IMR-90 (cell line): Measurements from ENCODE around the gene MDM1. TPM values are rescaled to one million over a fixed set of nuclear protein-coding genes. Genes with fewer than 3 reads are reported as not detected.

ENCODE experiments used
- ATAC-seq: fragments of 200-7000 bp; cut with Tn5 transposase; 2 replicates; pipeline ENCODE4 v1.9.1; 2020; ENCODE audit warnings: low read depth, mild to moderate bottlenecking, moderate library complexity
- BruUV-seq: library from RNA; stranded (reverse); fragments of 400-500 nt; replicated peaks from 2 replicates; lab custom pipeline; 2021; lab: Mats Ljungman, UMichigan
- CTCF ChIA-PET: fragments of 300-600 bp; formaldehyde crosslinking; extraction: SDS; loops from one replicate; lab custom pipeline; 2021; ENCODE audit warnings: antibody characterized with exemption; lab: Yijun Ruan, JAX
- POLR2A ChIA-PET: fragments of 300-600 bp; sonication (Branson Sonifier 250); formaldehyde crosslinking; loops from one replicate; lab custom pipeline; 2022; ENCODE audit warnings: antibody characterized with exemption; ENCODE audit not compliant: unreplicated experiment; lab: Charles Lee
- DNase-seq: peaks from one replicate; pipeline ENCODE4 v3.0.0; 2013
- H2AFZ ChIP-seq: replicated peaks from 2 replicates; pipeline ENCODE3; 2013; ENCODE audit warnings: low read length, mild to moderate bottlenecking; ENCODE audit not compliant: poor library complexity
- H2AK5ac ChIP-seq: 2 replicates; pipeline ENCODE4 v1.6.1; 2013; ENCODE audit warnings: low read depth, low read length, inconsistent platforms
- H2AK9ac ChIP-seq: replicated peaks from 2 replicates; pipeline ENCODE3; 2013; ENCODE audit warnings: mild to moderate bottlenecking, low read depth, low read length, moderate library complexity; ENCODE audit not compliant: poor library complexity
- H2BK120ac ChIP-seq: 2 replicates; pipeline ENCODE4 v1.6.1; 2013; ENCODE audit warnings: low read depth, low read length, inconsistent platforms
- H2BK15ac ChIP-seq: 3 replicates; pipeline ENCODE4 v1.6.1; 2013; ENCODE audit warnings: low read depth, low read length, inconsistent platforms
- H2BK20ac ChIP-seq: 2 replicates; pipeline ENCODE4 v1.6.1; 2013; ENCODE audit warnings: low read depth, mild to moderate bottlenecking, inconsistent platforms, low read length, moderate library complexity
- H2BK5ac ChIP-seq: 2 replicates; pipeline ENCODE4 v1.6.1; 2013; ENCODE audit warnings: mild to moderate bottlenecking, low read depth, low read length, inconsistent platforms; ENCODE audit not compliant: poor library complexity, severe bottlenecking
- H3K14ac ChIP-seq: replicated peaks from 2 replicates; pipeline ENCODE4 v1.6.1; 2013; ENCODE audit warnings: low read depth, low read length, inconsistent platforms
- H3K18ac ChIP-seq: 2 replicates; pipeline ENCODE4 v1.6.1; 2013; ENCODE audit warnings: low read depth, low read length, control low read depth
- H3K23ac ChIP-seq: 2 replicates; pipeline ENCODE4 v1.6.1; 2013; ENCODE audit warnings: low read depth, low read length, inconsistent platforms
- H3K27ac ChIP-seq: 2 replicates; pipeline ENCODE4 v1.5.1; 2013; ENCODE audit warnings: mild to moderate bottlenecking, control low read depth, low read length; ENCODE audit not compliant: insufficient read depth
- H3K27me3 ChIP-seq: 2 replicates; pipeline ENCODE4 v1.6.1; 2013; ENCODE audit warnings: low read length; ENCODE audit not compliant: control insufficient read depth, insufficient read depth
- H3K36me3 ChIP-seq: 2 replicates; pipeline ENCODE4 v1.6.1; 2013; ENCODE audit warnings: low read length, mixed read lengths; ENCODE audit not compliant: control insufficient read depth, insufficient read depth
- H3K4ac ChIP-seq: 2 replicates; pipeline ENCODE4 v1.6.1; 2013; ENCODE audit warnings: low read depth, low read length, inconsistent platforms
- H3K4me1 ChIP-seq: 2 replicates; pipeline ENCODE4 v1.6.1; 2013; ENCODE audit warnings: low read length, mixed read lengths; ENCODE audit not compliant: control insufficient read depth, insufficient read depth
- H3K4me2 ChIP-seq: 2 replicates; pipeline ENCODE4 v1.6.1; 2013; ENCODE audit warnings: low read depth, mild to moderate bottlenecking, control low read depth, low read length, moderate library complexity
- H3K4me3 ChIP-seq: 2 replicates; pipeline ENCODE4 v1.5.1; 2013; ENCODE audit warnings: low read depth, mild to moderate bottlenecking, control low read depth, low read length, moderate library complexity; ENCODE audit not compliant: insufficient read depth
- H3K56ac ChIP-seq: 2 replicates; pipeline ENCODE4 v1.6.1; 2013; ENCODE audit warnings: low read length, inconsistent platforms; ENCODE audit not compliant: insufficient read depth; ENCODE audit errors: extremely low read depth
- H3K79me1 ChIP-seq, 2 experiments: 2 replicates each; pipeline ENCODE4 v1.6.1; 2013; ENCODE audit warnings: low read length in 2 of 2, inconsistent platforms in 1 of 2, low read depth in 1 of 2
- H3K9ac ChIP-seq: 2 replicates; pipeline ENCODE4 v1.6.1; 2013; ENCODE audit warnings: low read depth, low read length, control low read depth
- H3K9me1 ChIP-seq: 2 replicates; pipeline ENCODE4 v1.6.1; 2013; ENCODE audit warnings: low read length, inconsistent platforms; ENCODE audit not compliant: insufficient read depth
- H3K9me3 ChIP-seq: 2 replicates; pipeline ENCODE4 v1.6.1; 2013; ENCODE audit warnings: low read length; ENCODE audit not compliant: control insufficient read depth, insufficient read depth
- H4K20me1 ChIP-seq: 2 replicates; pipeline ENCODE4 v1.6.1; 2013; ENCODE audit warnings: low read length, inconsistent platforms; ENCODE audit not compliant: insufficient read depth
- H4K5ac ChIP-seq: 2 replicates; pipeline ENCODE4 v1.6.1; 2013; ENCODE audit warnings: mild to moderate bottlenecking, low read depth, low read length, control low read depth
- H4K8ac ChIP-seq, 2 experiments: 2 replicates each; pipeline ENCODE4 v1.6.1; 2013; ENCODE audit warnings: low read depth in 2 of 2, low read length in 2 of 2, control low read depth in 1 of 2, inconsistent platforms in 1 of 2
- H4K91ac ChIP-seq: 2 replicates; pipeline ENCODE4 v1.6.1; 2013; ENCODE audit warnings: low read depth, low read length, inconsistent platforms; ENCODE audit not compliant: insufficient read depth
- BHLHE40 ChIP-seq: fragments of 150-350 bp; IDR thresholded peaks from 2 replicates; pipeline ENCODE4 v1.6.1; 2016; ENCODE audit warnings: mild to moderate bottlenecking, low read depth, low read length
- CEBPB ChIP-seq: IDR thresholded peaks from 2 replicates; pipeline ENCODE4 v1.6.1; 2012; ENCODE audit warnings: low read depth, low read length, improper control_type of control experiment
- CHD1 ChIP-seq: IDR thresholded peaks from 2 replicates; pipeline ENCODE4 v1.6.1; 2012; ENCODE audit warnings: low read depth, low read length, improper control_type of control experiment
- FOS ChIP-seq: fragments of 150-350 bp; IDR thresholded peaks from 2 replicates; pipeline ENCODE4 v1.6.1; 2016; ENCODE audit warnings: low read depth, low read length
- MAFK ChIP-seq: IDR thresholded peaks from 2 replicates; pipeline ENCODE4 v1.6.1; 2012; ENCODE audit warnings: low read depth, low read length, improper control_type of control experiment
- MAZ ChIP-seq: IDR thresholded peaks from 2 replicates; pipeline ENCODE4 v1.6.1; 2012; ENCODE audit warnings: low read depth, mild to moderate bottlenecking, low read length, improper control_type of control experiment, moderate library complexity, borderline replicate concordance
- MXI1 ChIP-seq: IDR thresholded peaks from 2 replicates; pipeline ENCODE4 v1.6.1; 2012; ENCODE audit warnings: low read depth, mild to moderate bottlenecking, low read length, moderate library complexity, borderline replicate concordance
- NFE2L2 ChIP-seq: fragments of 150-350 bp; IDR thresholded peaks from 2 replicates; pipeline ENCODE4 v1.6.1; 2016; ENCODE audit warnings: low read depth, mild to moderate bottlenecking, low read length
- POLR2A ChIP-seq: IDR thresholded peaks from 2 replicates; pipeline ENCODE4 v1.6.1; 2012; ENCODE audit warnings: mild to moderate bottlenecking, low read depth, low read length
- RAD21 ChIP-seq: IDR thresholded peaks from 2 replicates; pipeline ENCODE4 v1.6.1; 2012; ENCODE audit warnings: low read length, improper control_type of control experiment
- RCOR1 ChIP-seq: IDR thresholded peaks from 2 replicates; pipeline ENCODE4 v1.6.1; 2012; ENCODE audit warnings: mild to moderate bottlenecking, low read length, improper control_type of control experiment; ENCODE audit not compliant: insufficient replicate concordance
- RFX5 ChIP-seq: IDR thresholded peaks from 2 replicates; pipeline ENCODE4 v1.8.0; 2012; ENCODE audit warnings: low read depth, mild to moderate bottlenecking, low read length, moderate library complexity
- SMC3 ChIP-seq: fragments of 150-350 bp; IDR thresholded peaks from 2 replicates; pipeline ENCODE4 v1.6.1; 2016; ENCODE audit warnings: low read depth, mild to moderate bottlenecking, antibody characterized with exemption, low read length, moderate library complexity
- WGBS, 2 experiments: methylation state at CpG; one replicate each; pipeline versions ENCODE4 v1.1.5 to v1.1.7; 2013; ENCODE audit warnings: missing lambda C conversion rate in 2 of 2; ENCODE audit not compliant: insufficient read length in 1 of 2; ENCODE audit errors: extremely low coverage in 2 of 2; 5-methylcytosine and 5-hydroxymethylcytosine counted together
- dilution Hi-C: fragments of 300-500 bp; cut with HindIII; formaldehyde crosslinking; loops from one replicate; pipeline ENCODE4 v1.14.3; 2018; ENCODE audit warnings: low sequenced_read_pairs; ENCODE audit not compliant: unreplicated experiment
- in situ Hi-C: fragments of 300-500 bp; cut with MboI; formaldehyde crosslinking; loops from 3 replicates; pipeline ENCODE4 v1.14.3; 2019; ENCODE audit warnings: low sequenced_read_pairs, inconsistent platforms, mixed read lengths
- intact Hi-C: fragments of 100-400 bp; cut with micrococcal nuclease; formaldehyde crosslinking; loops from 2 replicates; pipeline ENCODE4 v1.10.0; 2022
- polyA plus RNA-seq, 3 experiments: library from polyadenylated mRNA; depleted of rRNA; stranded (reverse); fragments of >200 nt; gene quantifications; 2 replicates each; pipeline ENCODE4 v1.2.3, GENCODE V29; 2012; ENCODE audit warnings: low replicate concordance in 1 of 3
- total RNA-seq: library from RNA; depleted of rRNA; stranded (reverse); fragments of >200 nt; gene quantifications from 2 replicates; pipeline ENCODE4 v1.2.3, GENCODE V29; 2012
- TF ChIP-seq, protein P1 (sequence below): fragments of 150-350 bp; IDR thresholded peaks from 2 replicates; pipeline ENCODE4 v1.6.1; 2016; ENCODE audit warnings: low read depth, mild to moderate bottlenecking, low read length, moderate library complexity, borderline replicate concordance
- TF ChIP-seq, protein P2 (sequence below): conservative IDR thresholded peaks from 2 replicates; pipeline ENCODE4 v1.5.1; 2012; ENCODE audit warnings: mild to moderate bottlenecking, low read depth, low read length, improper control_type of control experiment
- TF ChIP-seq, protein P3 (sequence below): fragments of 150-350 bp; IDR thresholded peaks from 2 replicates; pipeline ENCODE4 v1.6.1; 2017; ENCODE audit warnings: mild to moderate bottlenecking, antibody characterized with exemption, low read length, low read depth

MDM1 gene
- total and polyA plus RNA-seq, 2 of the 4 experiments (the other 2 are of a cell fraction) = 5.6 to 5.7 TPM

DNA sequence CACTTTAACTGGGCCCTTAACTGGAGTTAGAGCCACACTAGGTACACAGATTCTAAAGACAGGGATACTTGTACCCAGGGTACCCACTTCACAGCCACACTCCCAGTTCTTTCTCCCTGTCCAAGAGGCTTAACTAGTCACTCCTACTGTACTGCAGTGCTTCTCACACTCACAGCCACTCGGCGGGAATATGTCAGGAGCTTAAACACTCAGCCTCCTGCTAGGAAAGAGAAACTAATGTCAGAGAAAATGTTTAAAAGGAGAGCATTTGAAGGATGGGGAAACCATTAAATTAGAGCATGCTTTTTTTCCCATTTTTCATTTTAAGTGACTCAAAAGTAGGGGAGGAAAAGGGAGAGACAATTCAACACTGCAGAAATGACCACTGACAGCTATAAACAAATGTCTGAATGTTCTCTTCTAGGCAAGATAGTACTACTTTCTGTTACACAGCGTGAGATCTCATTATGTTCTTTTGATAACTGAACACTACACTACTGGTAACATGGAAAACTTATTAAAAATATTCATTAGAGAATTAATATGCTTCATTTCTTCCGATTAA is 22.9 kb upstream of the MDM1 start:
- DNase-seq (no peak), ATAC-seq (no peak)
- in situ Hi-C loops = loop anchor here (25.0 kb wide), 1 partner anchor 332 kb away; the partner anchor contains the start of gene NUP107
- ChIA-PET POLR2A (no interaction called here), CTCF (no interaction called here)
- Histone ChIP-seq H3K27ac (no peak overlapping the region), H2BK15ac (no peak overlapping the region), H3K27me3 (no peaks in the 10 kb centered on the region), H3K9ac (no peak overlapping the region), H2BK5ac (no peak overlapping the region), H4K20me1 (no peaks in the 10 kb centered on the region), H4K91ac (no peak overlapping the region), H2BK20ac (no peak overlapping the region), H3K36me3 (no peaks in the 10 kb centered on the region), H3K9me3 (no peaks in the 10 kb centered on the region), H2AK5ac (no peak overlapping the region), H3K9me1 (no peaks in the 10 kb centered on the region), H2BK120ac (no peak overlapping the region), H3K14ac (no peak overlapping the region), H3K4me1 (peaks cover 16% of the 10 kb centered on the region), H3K4me3 (no peak overlapping the region), H3K4ac (no peak overlapping the region), H4K5ac (no peak overlapping the region), H3K56ac (no peak overlapping the region), H2AK9ac (no peak overlapping the region), H4K8ac (no peak overlapping the region), H3K79me1 (peaks cover 0 to 3% of the 10 kb centered on the region in 2 experiments; a peak in 1 of 4 replicates), H3K18ac (no peak overlapping the region), H3K4me2 (no peak overlapping the region), H3K23ac (no peak overlapping the region), H2AFZ (peak overlapping the region; percentile 51)
- intact Hi-C loops = no loop called here
- BruUV-seq = no TSS peak
- WGBS, 2 experiments = no CpG with 5 or more reads among the region's 4 CpGs
- dilution Hi-C loops = no loop called here
- TF ChIP-seq, protein P1, sequence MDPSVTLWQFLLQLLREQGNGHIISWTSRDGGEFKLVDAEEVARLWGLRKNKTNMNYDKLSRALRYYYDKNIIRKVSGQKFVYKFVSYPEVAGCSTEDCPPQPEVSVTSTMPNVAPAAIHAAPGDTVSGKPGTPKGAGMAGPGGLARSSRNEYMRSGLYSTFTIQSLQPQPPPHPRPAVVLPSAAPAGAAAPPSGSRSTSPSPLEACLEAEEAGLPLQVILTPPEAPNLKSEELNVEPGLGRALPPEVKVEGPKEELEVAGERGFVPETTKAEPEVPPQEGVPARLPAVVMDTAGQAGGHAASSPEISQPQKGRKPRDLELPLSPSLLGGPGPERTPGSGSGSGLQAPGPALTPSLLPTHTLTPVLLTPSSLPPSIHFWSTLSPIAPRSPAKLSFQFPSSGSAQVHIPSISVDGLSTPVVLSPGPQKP = no peak
- TF ChIP-seq FOS = no peak
- no peak for TF ChIP-seq BHLHE40
- no peak for TF ChIP-seq RFX5
- no peak for TF ChIP-seq POLR2A
- TF ChIP-seq, protein P2, sequence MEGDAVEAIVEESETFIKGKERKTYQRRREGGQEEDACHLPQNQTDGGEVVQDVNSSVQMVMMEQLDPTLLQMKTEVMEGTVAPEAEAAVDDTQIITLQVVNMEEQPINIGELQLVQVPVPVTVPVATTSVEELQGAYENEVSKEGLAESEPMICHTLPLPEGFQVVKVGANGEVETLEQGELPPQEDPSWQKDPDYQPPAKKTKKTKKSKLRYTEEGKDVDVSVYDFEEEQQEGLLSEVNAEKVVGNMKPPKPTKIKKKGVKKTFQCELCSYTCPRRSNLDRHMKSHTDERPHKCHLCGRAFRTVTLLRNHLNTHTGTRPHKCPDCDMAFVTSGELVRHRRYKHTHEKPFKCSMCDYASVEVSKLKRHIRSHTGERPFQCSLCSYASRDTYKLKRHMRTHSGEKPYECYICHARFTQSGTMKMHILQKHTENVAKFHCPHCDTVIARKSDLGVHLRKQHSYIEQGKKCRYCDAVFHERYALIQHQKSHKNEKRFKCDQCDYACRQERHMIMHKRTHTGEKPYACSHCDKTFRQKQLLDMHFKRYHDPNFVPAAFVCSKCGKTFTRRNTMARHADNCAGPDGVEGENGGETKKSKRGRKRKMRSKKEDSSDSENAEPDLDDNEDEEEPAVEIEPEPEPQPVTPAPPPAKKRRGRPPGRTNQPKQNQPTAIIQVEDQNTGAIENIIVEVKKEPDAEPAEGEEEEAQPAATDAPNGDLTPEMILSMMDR = no peak
- TF ChIP-seq RCOR1 = no peak
- no peak for TF ChIP-seq SMC3
- no peak for TF ChIP-seq CEBPB
- no peak for TF ChIP-seq MAFK
- no peak for TF ChIP-seq CHD1
- TF ChIP-seq MXI1 = no peak
- TF ChIP-seq, protein P3, sequence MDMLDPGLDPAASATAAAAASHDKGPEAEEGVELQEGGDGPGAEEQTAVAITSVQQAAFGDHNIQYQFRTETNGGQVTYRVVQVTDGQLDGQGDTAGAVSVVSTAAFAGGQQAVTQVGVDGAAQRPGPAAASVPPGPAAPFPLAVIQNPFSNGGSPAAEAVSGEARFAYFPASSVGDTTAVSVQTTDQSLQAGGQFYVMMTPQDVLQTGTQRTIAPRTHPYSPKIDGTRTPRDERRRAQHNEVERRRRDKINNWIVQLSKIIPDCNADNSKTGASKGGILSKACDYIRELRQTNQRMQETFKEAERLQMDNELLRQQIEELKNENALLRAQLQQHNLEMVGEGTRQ = no peak
- TF ChIP-seq MAZ = no peak
- TF ChIP-seq NFE2L2 = no peak
- TF ChIP-seq RAD21 = no peak
